Transverse colon (tissue), 4 donors: ENCODE data around the gene CDHR3. TPM values are rescaled to one million over a fixed set of nuclear protein-coding genes. Genes with fewer than 3 reads are reported as not detected.

Source experiments
- DNase-seq: peaks from one replicate; pipeline ENCODE4 v3.0.0-alpha.2; 2019
- H3K27ac ChIP-seq, 4 donors: fragments of 200-600 bp; sonication (generic); 2 replicates each; pipeline ENCODE4 v1.5.1; 2016 to 2018; ENCODE audit warnings: inconsistent platforms in 4 of 4
- H3K27me3 ChIP-seq: fragments of 200-600 bp; sonication (generic); 2 replicates; pipeline ENCODE4 v1.5.1; 2017; ENCODE audit warnings: inconsistent platforms
- H3K36me3 ChIP-seq, 4 donors: fragments of 200-600 bp; sonication (generic); 2 replicates each; pipeline ENCODE4 v1.5.1; 2017 to 2019; ENCODE audit warnings: inconsistent platforms in 4 of 4
- H3K4me1 ChIP-seq, 4 donors: fragments of 200-600 bp; sonication (generic); 2 replicates each; pipeline ENCODE4 v1.5.1; 2017 to 2020; ENCODE audit warnings: inconsistent platforms in 4 of 4
- H3K4me3 ChIP-seq, 4 donors: fragments of 200-600 bp; sonication (generic); 1 replicate in 1 of 4; 2 replicates in 3 of 4; pipeline versions ENCODE4 v1.5.1 to v1.6.1; 2017 to 2019; ENCODE audit warnings: inconsistent platforms in 4 of 4
- H3K9me3 ChIP-seq, 2 donors: fragments of 200-600 bp; sonication (generic); 2 replicates each; pipeline ENCODE4 v1.5.1; 2017 to 2019; ENCODE audit warnings: inconsistent platforms in 2 of 2
- EP300 ChIP-seq: sonication (generic); formaldehyde crosslinking; IDR thresholded peaks from one replicate; pipeline ENCODE4 v1.6.1; 2017; ENCODE audit warnings: antibody characterized with exemption, low read depth
- POLR2A ChIP-seq: fragments of 450-650 bp; IDR thresholded peaks from one replicate; pipeline ENCODE4 v1.6.1; 2016; ENCODE audit warnings: antibody characterized with exemption, mild to moderate bottlenecking, moderate library complexity
- POLR2AphosphoS5 ChIP-seq, 3 donors: sonication (generic); formaldehyde crosslinking; IDR thresholded peaks; one replicate each; pipeline ENCODE4 v1.6.1; 2016; ENCODE audit warnings: antibody characterized with exemption in 3 of 3
- WGBS, 2 donors: methylation state at CpG; one replicate each; pipeline ENCODE4 v1.1.5; 2018; ENCODE audit warnings: low coverage in 1 of 2; 5-methylcytosine and 5-hydroxymethylcytosine counted together
- in situ Hi-C, 4 donors: fragments of 200-750 bp; cut with MboI; loops; one replicate each; pipeline versions ENCODE4 v1.15.0 to v1.15.1; 2017; ENCODE audit warnings: low sequenced_read_pairs in 3 of 4, low pct_ligation_motif_present in 1 of 4, low pct_unique_long_range_greater_than_20kb in 1 of 4
- intact Hi-C: fragments of 100-400 bp; cut with DNase I; formaldehyde crosslinking; loops from one replicate; pipeline ENCODE4 v1.15.1; 2023; ENCODE audit warnings: low total_unique reads
- total RNA-seq, 4 donors: library from RNA; depleted of rRNA; stranded (reverse); fragments of >200 nt; gene quantifications; one replicate each; pipeline ENCODE4 v1.1.0, GENCODE V29; 2016
- TF ChIP-seq, protein P1 (sequence below), 5 experiments: fragments of 200-600 bp in 3 of 5; fragments of 450-650 bp in 2 of 5; sonication (generic) in 3 of 5; IDR thresholded peaks; 1 replicate in 2 of 5; 2 replicates in 3 of 5; pipeline ENCODE4 v1.5.1; 2016 to 2017; ENCODE audit warnings: antibody characterized with exemption in 5 of 5, inconsistent platforms in 3 of 5, mild to moderate bottlenecking in 2 of 5, moderate library complexity in 1 of 5

CDHR3 gene
- total RNA-seq, 4 donors from 2014 or later, result 7.6 to 34.4 (median 29.1) TPM

DNA sequence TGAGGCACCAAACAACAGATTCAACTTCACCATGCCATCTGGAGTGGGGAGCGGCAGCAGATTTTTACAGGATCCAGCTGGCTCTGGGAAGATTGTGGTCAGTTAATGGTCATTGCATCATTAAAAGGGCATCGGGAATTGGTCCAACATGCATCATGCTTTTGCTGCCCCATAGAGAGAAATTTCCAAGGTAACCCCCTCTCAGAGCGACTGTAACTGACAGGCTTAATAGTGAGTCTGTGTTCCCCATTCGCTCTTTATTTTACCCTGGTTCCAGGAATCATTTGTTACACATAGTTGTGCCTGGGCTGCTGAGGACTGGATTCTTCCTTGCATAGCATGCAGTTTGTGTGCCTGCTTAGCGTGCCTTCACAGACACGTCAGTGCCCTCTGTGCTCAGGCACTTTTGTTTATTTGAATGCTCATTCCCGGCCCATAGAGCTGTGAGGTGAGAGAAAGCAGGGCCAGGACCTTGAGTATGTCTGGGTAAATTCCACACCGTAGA is 49.9 kb downstream of the CDHR3 start:
- Histone ChIP-seq H3K9me3 (no peaks in the 10 kb centered on the region), H3K27me3 (no peaks in the 10 kb centered on the region), H3K27ac (peak overlapping the region in 3 of 4 donors; percentile 3 to 49 (median 33)), H3K4me3 (no peak overlapping the region), H3K4me1 (peaks cover 4 to 19% (median 15%) of the 10 kb centered on the region in 4 donors), H3K36me3 (no peaks in the 10 kb centered on the region)
- in situ Hi-C loops, result loop anchor here in 1 of 4 donors (10.0 kb wide), 1 partner anchor 258 kb away; no protein-coding TSS in a partner anchor
- WGBS, 2 donors, result 80 to 83% methylated on average over 1 to 8 of the region's 8 CpGs
- no peak for DNase-seq
- TF ChIP-seq, protein P1, sequence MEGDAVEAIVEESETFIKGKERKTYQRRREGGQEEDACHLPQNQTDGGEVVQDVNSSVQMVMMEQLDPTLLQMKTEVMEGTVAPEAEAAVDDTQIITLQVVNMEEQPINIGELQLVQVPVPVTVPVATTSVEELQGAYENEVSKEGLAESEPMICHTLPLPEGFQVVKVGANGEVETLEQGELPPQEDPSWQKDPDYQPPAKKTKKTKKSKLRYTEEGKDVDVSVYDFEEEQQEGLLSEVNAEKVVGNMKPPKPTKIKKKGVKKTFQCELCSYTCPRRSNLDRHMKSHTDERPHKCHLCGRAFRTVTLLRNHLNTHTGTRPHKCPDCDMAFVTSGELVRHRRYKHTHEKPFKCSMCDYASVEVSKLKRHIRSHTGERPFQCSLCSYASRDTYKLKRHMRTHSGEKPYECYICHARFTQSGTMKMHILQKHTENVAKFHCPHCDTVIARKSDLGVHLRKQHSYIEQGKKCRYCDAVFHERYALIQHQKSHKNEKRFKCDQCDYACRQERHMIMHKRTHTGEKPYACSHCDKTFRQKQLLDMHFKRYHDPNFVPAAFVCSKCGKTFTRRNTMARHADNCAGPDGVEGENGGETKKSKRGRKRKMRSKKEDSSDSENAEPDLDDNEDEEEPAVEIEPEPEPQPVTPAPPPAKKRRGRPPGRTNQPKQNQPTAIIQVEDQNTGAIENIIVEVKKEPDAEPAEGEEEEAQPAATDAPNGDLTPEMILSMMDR (IDR thresholded peaks at IDR 0.05), result no peak
- peak in 1 of 3 donors; percentile 33 for TF ChIP-seq POLR2AphosphoS5 (IDR thresholded peaks at IDR 0.05)
- no peak for TF ChIP-seq POLR2A
- no peak for TF ChIP-seq EP300
- intact Hi-C loops, result loop anchor here (5.0 to 10.0 kb wide), 2 partner anchors 78 to 136 kb away; partner anchors contain the start of gene ATXN7L1

DNA sequence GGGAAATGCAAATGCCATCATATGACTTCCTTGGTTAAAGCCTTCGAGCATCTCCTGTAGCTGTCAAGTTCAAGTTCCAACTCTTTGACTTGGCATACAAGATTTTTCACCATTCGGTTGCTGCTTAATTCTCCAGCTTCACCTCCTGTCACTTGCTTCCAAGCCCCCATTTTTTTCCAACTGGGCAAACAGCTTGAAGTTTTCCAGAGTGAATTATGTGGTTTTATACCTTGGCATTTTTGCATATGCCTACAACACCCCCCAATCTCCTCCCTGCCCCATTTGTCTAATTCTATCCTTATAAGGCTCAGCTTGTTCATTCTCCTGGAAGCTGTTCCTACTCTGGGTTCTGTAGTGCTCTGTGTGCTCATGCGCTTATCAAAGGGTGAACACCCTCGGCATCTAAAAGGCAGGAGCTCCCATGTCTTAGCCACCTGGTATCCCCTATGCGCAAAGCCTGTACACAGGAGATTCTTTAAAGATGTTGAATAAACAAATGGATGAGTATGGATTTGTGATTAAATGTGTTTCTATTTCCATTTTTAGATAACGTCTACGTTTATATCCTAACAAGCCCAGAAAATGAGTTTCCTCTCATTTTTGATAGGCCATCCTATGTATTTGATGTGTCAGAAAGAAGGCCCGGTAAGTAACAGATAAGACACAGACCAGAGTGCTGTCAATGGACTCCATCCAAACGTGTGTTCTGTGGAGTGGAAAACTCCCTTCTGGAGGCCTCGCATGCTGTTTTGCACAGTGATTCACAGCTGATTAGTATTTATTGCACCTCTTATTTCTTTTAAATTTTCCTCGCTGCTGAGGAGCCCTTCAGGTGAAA is 52.5 kb downstream of the CDHR3 start:
- Histone ChIP-seq H3K4me3 (no peak overlapping the region), H3K36me3 (no peaks in the 10 kb centered on the region), H3K27ac (peak overlapping the region in 1 of 4 donors; percentile 14), H3K4me1 (peaks cover 0 to 2% (median under 1%) of the 10 kb centered on the region in 4 donors), H3K27me3 (no peaks in the 10 kb centered on the region), H3K9me3 (no peaks in the 10 kb centered on the region)
- DNase-seq, result no peak
- in situ Hi-C loops (loop anchor here in 1 of 4 donors (10.0 kb wide), 1 partner anchor 261 kb away; no protein-coding TSS in a partner anchor), intact Hi-C loops (loop anchor here (10.0 kb wide), 1 partner anchor 81 kb away; no protein-coding TSS in a partner anchor)
- WGBS, 2 donors, result 76 to 79% methylated on average over 10 to 11 of the region's 11 CpGs
- TF ChIP-seq POLR2A, result no peak
- TF ChIP-seq EP300, result no peak
- TF ChIP-seq, protein P1 (IDR thresholded peaks at IDR 0.05), result no peak
- no peak for TF ChIP-seq POLR2AphosphoS5 (IDR thresholded peaks at IDR 0.05)

DNA sequence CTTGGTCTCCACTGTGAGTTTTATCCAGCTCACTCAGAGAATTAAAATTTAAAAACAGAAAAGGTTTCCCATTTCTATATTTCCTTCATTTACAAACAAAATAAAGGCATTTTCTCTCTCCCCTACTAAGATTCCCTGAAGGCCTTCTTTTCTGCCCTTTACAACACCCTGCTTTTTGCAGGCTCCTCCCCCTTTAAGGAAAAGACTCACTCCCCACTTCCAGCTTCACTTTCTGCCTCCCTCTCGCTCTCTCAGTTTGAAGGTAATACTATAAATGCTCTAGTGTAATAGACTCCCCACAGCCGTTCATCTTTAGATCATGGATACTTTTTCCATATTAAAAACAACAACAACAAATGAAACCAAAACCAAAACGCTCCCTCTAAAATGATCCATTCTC is 53.3 kb downstream of the CDHR3 start:
- TF ChIP-seq POLR2AphosphoS5 (IDR thresholded peaks at IDR 0.05), result no peak
- no peak for TF ChIP-seq EP300
- TF ChIP-seq POLR2A, result no peak
- TF ChIP-seq, protein P1 (IDR thresholded peaks at IDR 0.05), result no peak
- Histone ChIP-seq H3K4me1 (no peaks in the 10 kb centered on the region), H3K9me3 (no peaks in the 10 kb centered on the region), H3K36me3 (no peaks in the 10 kb centered on the region), H3K4me3 (no peak overlapping the region), H3K27ac (no peak overlapping the region), H3K27me3 (no peaks in the 10 kb centered on the region)
- DNase-seq, result no peak
- intact Hi-C loops, result loop anchor here (10.0 kb wide), 1 partner anchor 82 kb away; no protein-coding TSS in a partner anchor
- in situ Hi-C loops, result loop anchor here in 1 of 4 donors (10.0 kb wide), 1 partner anchor 262 kb away; no protein-coding TSS in a partner anchor
- WGBS, 2 donors, result 60 to 62% methylated on average over 3 of the region's 3 CpGs

DNA sequence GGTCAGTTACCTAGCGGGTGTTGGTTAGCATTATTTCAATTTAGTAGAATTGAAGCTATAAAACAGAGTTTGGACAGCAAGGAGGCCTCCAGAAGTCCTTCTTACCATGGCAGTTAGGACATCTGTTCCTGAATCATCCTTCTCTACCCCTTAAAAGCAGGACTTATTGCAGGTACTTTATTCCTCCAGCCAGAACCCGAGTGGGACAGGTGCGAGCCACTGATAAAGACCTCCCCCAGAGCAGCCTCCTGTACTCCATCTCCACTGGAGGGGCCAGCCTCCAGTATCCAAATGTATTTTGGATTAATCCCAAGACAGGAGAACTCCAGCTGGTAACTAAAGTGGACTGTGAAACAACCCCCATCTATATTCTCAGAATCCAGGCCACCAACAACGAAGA is 54.6 kb downstream of the CDHR3 start:
- TF ChIP-seq POLR2A (no peak), EP300 (no peak), POLR2AphosphoS5 (IDR thresholded peaks at IDR 0.05) (no peak)
- TF ChIP-seq, protein P1 (IDR thresholded peaks at IDR 0.05), result no peak
- in situ Hi-C loops (loop anchor here in 1 of 4 donors (10.0 kb wide), 1 partner anchor 263 kb away; no protein-coding TSS in a partner anchor), intact Hi-C loops (loop anchor here (10.0 kb wide), 1 partner anchor 83 kb away; no protein-coding TSS in a partner anchor)
- WGBS, 2 donors, result 80 to 93% methylated on average over 1 to 4 of the region's 4 CpGs
- H3K27me3 ChIP-seq, result no peaks in the 10 kb centered on the region
- no peak overlapping the region for H3K4me3 ChIP-seq
- no peaks in the 10 kb centered on the region for H3K36me3 ChIP-seq
- H3K27ac ChIP-seq, result no peak overlapping the region
- H3K4me1 ChIP-seq, result no peaks in the 10 kb centered on the region
- H3K9me3 ChIP-seq, result no peaks in the 10 kb centered on the region
- no peak for DNase-seq
